Spleen (tissue), 11 donors: ENCODE measurements around the gene ZNF22. TPM values are rescaled to one million over a fixed set of nuclear protein-coding genes. Genes with fewer than 3 reads are reported as not detected.

Experiments
- DNase-seq: peaks from one replicate; pipeline ENCODE4 v3.0.0-alpha.2; 2020
- H3K27ac ChIP-seq, 8 donors: fragments of 200-600 bp; sonication (generic) in 7 of 8; 1 replicate in 4 of 8; 2 replicates in 4 of 8; pipeline versions ENCODE4 v1.5.0 to v1.8.0; 2016 to 2021; ENCODE audit warnings: inconsistent platforms in 4 of 8, mild to moderate bottlenecking in 4 of 8, moderate library complexity in 1 of 8
- H3K27me3 ChIP-seq, 7 donors: fragments of 200-600 bp; sonication (generic) in 6 of 7; replicated peaks in 1 of 7; 1 replicate in 4 of 7; 2 replicates in 3 of 7; pipeline versions ENCODE4 v1.5.0 to v1.8.0; 2016 to 2021; ENCODE audit warnings: inconsistent platforms in 3 of 7, mild to moderate bottlenecking in 1 of 7
- H3K36me3 ChIP-seq, 6 donors: fragments of 200-600 bp; sonication (generic) in 5 of 6; 1 replicate in 4 of 6; 2 replicates in 2 of 6; pipeline versions ENCODE4 v1.5.0 to v1.8.0; 2016 to 2021; ENCODE audit warnings: inconsistent platforms in 2 of 6
- H3K4me1 ChIP-seq, 6 donors: fragments of 200-600 bp; sonication (generic) in 5 of 6; 1 replicate in 3 of 6; 2 replicates in 3 of 6; pipeline versions ENCODE4 v1.5.0 to v1.8.0; 2016 to 2021; ENCODE audit warnings: inconsistent platforms in 3 of 6
- H3K4me3 ChIP-seq, 8 donors: fragments of 200-600 bp; sonication (generic) in 7 of 8; 1 replicate in 4 of 8; 2 replicates in 4 of 8; pipeline versions ENCODE4 v1.5.0 to v1.8.0; 2016 to 2021; ENCODE audit warnings: inconsistent platforms in 4 of 8, mild to moderate bottlenecking in 4 of 8, moderate library complexity in 2 of 8
- H3K9me3 ChIP-seq, 8 donors: fragments of 200-600 bp; sonication (generic) in 7 of 8; 1 replicate in 4 of 8; 2 replicates in 4 of 8; pipeline versions ENCODE4 v1.5.0 to v1.8.0; 2016 to 2021; ENCODE audit warnings: inconsistent platforms in 4 of 8
- POLR2A ChIP-seq, 3 donors: fragments of 450-650 bp; IDR thresholded peaks; one replicate each; pipeline ENCODE4 v1.5.1; 2017; ENCODE audit warnings: antibody characterized with exemption in 3 of 3, mild to moderate bottlenecking in 1 of 3
- POLR2AphosphoS5 ChIP-seq, 3 donors: sonication (generic); formaldehyde crosslinking; IDR thresholded peaks; one replicate each; pipeline ENCODE4 v1.5.1; 2017; ENCODE audit warnings: antibody characterized with exemption in 3 of 3
- WGBS, 5 donors: extraction: QIAGEN DNeasy Blood & Tissue Kit in 3 of 5; methylation state at CpG; one replicate each; pipeline versions ENCODE4 v1.1.5 to v1.1.7; 2013 to 2018; 5-methylcytosine and 5-hydroxymethylcytosine counted together
- intact Hi-C: fragments of 100-400 bp; cut with DNase I; formaldehyde crosslinking; loops from one replicate; pipeline ENCODE4 v1.15.0; 2023; ENCODE audit warnings: low total_unique reads
- polyA plus RNA-seq, 3 donors: library from polyadenylated mRNA; stranded (reverse); fragments of 200-250 nt; gene quantifications; one replicate each; pipeline ENCODE4 v1.2.1, GENCODE V29; 2013
- total RNA-seq, 7 donors: library from RNA; depleted of rRNA in 3 of 7; stranded (reverse); fragments of >200 nt in 3 of 7; fragmentation: NEBNext Ultra II Directional in 4 of 7; extraction: Animal tissue kit (Norgen Biotek cat#: 25700) in 4 of 7; gene quantifications; one replicate each; pipeline versions ENCODE4 v1.1.0 to v1.2.1, GENCODE V29; 2016 to 2021
- TF ChIP-seq, protein P1 (sequence below), 11 experiments: fragments of 200-600 bp in 7 of 11; fragments of 450-650 bp in 4 of 11; sonication (generic) in 4 of 11; IDR thresholded peaks in 8 of 11; conservative IDR thresholded peaks in 3 of 11; 1 replicate in 7 of 11; 2 replicates in 4 of 11; pipeline versions ENCODE4 v1.4.0 to v1.8.0; 2016 to 2021; ENCODE audit warnings: antibody characterized with exemption in 11 of 11, inconsistent platforms in 4 of 11, mild to moderate bottlenecking in 1 of 11
- donor health status: healthy with polysubstance abuse.
- donor health status: DM: no; HTN: no; CAD: no; lungs with moderate emphysema.
- donor health status: DM: no; HTN: no; CAD: no.
- donor health status: Bipolar disorder and iron deficiency.
- donor health status: healthy.
- donor health status: DM: no; HTN: no; CAD: no.
- donor health status: DM: yes; HTN: yes; CAD: no.

Gene ZNF22
- total and polyA plus RNA-seq, 10 donors: 22.7 to 33.6 (median 26.0) TPM

DNA sequence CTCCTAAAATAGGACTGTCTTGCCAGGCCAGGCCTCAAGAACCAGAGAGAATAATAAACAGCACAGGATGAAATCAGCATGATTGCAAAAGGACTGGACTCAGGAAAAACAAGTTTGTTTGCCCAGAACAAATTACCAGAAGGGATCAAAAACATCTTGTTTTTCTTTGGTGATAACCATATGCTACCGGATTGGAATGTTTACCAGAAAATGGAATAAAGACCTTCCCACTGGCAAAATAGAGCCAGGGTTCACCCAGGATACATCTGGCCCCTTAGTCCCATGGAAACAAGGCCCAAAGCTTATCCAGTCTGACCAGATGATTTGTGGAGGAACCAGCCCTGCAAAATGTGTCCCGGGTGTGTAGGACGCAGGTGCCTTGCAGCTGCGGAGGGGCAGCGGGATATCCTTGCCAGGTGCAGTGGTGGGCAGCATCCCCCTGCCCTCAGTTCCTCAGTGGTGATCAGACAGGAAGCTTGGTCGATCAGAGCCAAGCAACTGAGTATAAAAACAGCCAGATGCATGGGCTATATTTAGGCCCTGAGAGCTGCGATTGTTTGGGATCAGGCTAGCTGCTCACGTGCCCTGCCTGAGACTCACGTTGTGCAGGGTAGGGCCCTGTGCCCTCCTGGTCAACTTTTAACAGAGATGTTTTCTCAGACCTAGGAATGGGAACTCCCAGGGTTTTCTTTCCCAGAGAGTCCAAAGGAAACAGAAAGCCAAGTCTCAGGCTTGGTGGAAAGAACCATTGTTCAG, 4.6 kb upstream of the ZNF22 start:
- peak; percentile 36 to 50 (median 48) for TF ChIP-seq POLR2AphosphoS5 (IDR thresholded peaks at IDR 0.05)
- TF ChIP-seq, protein P1, sequence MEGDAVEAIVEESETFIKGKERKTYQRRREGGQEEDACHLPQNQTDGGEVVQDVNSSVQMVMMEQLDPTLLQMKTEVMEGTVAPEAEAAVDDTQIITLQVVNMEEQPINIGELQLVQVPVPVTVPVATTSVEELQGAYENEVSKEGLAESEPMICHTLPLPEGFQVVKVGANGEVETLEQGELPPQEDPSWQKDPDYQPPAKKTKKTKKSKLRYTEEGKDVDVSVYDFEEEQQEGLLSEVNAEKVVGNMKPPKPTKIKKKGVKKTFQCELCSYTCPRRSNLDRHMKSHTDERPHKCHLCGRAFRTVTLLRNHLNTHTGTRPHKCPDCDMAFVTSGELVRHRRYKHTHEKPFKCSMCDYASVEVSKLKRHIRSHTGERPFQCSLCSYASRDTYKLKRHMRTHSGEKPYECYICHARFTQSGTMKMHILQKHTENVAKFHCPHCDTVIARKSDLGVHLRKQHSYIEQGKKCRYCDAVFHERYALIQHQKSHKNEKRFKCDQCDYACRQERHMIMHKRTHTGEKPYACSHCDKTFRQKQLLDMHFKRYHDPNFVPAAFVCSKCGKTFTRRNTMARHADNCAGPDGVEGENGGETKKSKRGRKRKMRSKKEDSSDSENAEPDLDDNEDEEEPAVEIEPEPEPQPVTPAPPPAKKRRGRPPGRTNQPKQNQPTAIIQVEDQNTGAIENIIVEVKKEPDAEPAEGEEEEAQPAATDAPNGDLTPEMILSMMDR (IDR thresholded peaks at IDR 0.05 in 8 of 11, conservative IDR thresholded peaks at IDR 0.05 in 3 of 11): no peak
- DNase-seq: no peak

DNA sequence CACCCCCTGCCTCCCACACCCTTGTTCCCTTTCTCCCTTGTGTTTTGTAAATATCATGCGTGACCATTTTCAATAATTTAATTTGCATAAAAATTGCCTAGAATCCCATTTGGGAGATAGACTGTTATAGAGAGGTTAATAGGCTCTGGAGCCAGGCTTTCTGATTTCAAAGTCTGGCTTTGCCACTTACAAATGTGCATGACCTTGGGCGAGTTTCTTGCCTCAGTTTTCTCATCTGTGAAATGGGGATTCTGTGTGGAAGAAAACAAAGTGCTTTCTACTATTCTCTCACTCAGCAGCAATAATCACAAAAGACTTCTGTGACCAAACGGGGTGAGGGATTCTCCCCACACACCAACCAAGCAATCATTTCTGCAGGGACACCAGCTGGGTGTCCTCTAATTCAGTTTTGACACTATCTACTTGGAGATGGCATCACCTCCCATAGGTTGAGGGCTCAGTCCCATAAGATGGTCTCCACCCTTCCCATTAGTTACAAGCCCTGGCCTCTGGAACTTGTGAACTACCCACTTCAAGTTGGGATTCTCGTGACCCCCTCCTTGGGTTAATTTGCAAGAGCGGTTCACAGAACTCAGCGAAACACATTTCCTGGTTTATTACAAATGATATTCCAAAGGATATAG, 3.5 kb upstream of the ZNF22 start:
- H3K4me3 ChIP-seq: no peak overlapping the region
- peaks cover 9 to 66% (median 35%) of the 10 kb centered on the region in 6 donors for H3K4me1 ChIP-seq
- DNase-seq: no peak
- intact Hi-C loops: no loop called here
- TF ChIP-seq POLR2A (IDR thresholded peaks at IDR 0.05): no peak
- TF ChIP-seq, protein P1 (IDR thresholded peaks at IDR 0.05 in 8 of 11, conservative IDR thresholded peaks at IDR 0.05 in 3 of 11): no peak
- TF ChIP-seq POLR2AphosphoS5 (IDR thresholded peaks at IDR 0.05): no peak
- H3K27ac ChIP-seq: peak overlapping the region in 5 of 8 donors; percentile 53 to 70 (median 64)
- H3K9me3 ChIP-seq: no peaks in the 10 kb centered on the region
- 85 to 97% (median 89%) methylated on average over 6 of the region's 6 CpGs for WGBS, 5 donors
- H3K27me3 ChIP-seq: no peaks in the 10 kb centered on the region
- peaks cover 0 to 18% (median 3%) of the 10 kb centered on the region in 6 donors for H3K36me3 ChIP-seq

More for the DNA sequence above, 4.6 kb upstream of the ZNF22 start:
- Histone ChIP-seq H3K4me3 (no peak overlapping the region), H3K36me3 (peaks cover 0 to 30% (median 6%) of the 10 kb centered on the region in 6 donors), H3K9me3 (no peaks in the 10 kb centered on the region), H3K4me1 (peaks cover 5 to 55% (median 25%) of the 10 kb centered on the region in 6 donors), H3K27ac (peak overlapping the region in 7 of 8 donors; percentile 36 to 70 (median 61)), H3K27me3 (no peaks in the 10 kb centered on the region)
- intact Hi-C loops: no loop called here
- WGBS, 5 donors: 21 to 32% (median 27%) methylated on average over 9 of the region's 9 CpGs

DNA sequence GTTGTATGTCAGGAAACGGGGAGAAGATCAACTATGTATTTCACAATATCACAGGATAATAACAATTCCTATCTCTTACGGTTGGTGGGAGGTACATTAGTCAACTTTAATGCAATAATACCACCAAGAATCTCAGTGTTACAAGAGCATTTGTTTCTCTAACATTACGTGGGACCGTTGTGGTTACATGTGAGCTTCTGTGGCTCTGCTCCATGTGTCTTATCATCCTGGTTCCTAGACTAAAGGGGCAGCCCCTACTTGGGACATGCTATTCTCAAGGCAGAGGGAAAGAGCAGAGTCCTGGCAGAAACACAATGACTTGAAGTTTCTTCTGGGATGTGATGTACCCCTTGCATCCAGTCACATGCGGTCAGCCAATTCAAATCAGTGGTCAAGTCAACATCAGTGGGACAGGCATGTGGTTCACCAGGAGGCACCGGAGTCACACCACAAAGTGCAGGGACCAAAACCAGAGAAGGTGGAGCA, 2.5 kb upstream of the ZNF22 start:
- Histone ChIP-seq H3K27ac (peak overlapping the region in 2 of 8 donors; percentile 8 to 24), H3K36me3 (peaks cover 0 to 13% (median 2%) of the 10 kb centered on the region in 6 donors), H3K4me3 (no peak overlapping the region), H3K4me1 (peaks cover 12 to 76% (median 39%) of the 10 kb centered on the region in 6 donors), H3K9me3 (peaks cover 0 to 7% (median 4%) of the 10 kb centered on the region in 8 donors), H3K27me3 (no peaks in the 10 kb centered on the region)
- TF ChIP-seq POLR2A (IDR thresholded peaks at IDR 0.05) (no peak), POLR2AphosphoS5 (IDR thresholded peaks at IDR 0.05) (no peak)
- TF ChIP-seq, protein P1 (IDR thresholded peaks at IDR 0.05 in 8 of 11, conservative IDR thresholded peaks at IDR 0.05 in 3 of 11): no peak
- 64 to 87% (median 71%) methylated on average over 6 of the region's 6 CpGs for WGBS, 5 donors
- intact Hi-C loops: no loop called here
- no peak for DNase-seq
